Occipital lobe (tissue), 2 donors: ENCODE data around the gene CLEC18A. TPM values are rescaled to one million over a fixed set of nuclear protein-coding genes. Genes with fewer than 3 reads are reported as not detected.
"Not testable (repeated sequence)": the region's sequence is repeated elsewhere in the genome, so short reads cannot be mapped to it uniquely, and the experiment has no call there.

ENCODE experiments used
- DNase-seq: peaks from one replicate; lab custom pipeline; 2025; lab: John Stamatoyannopoulos, UW
- total RNA-seq: library from RNA; depleted of rRNA; stranded (reverse); fragments of >200 nt; gene quantifications from one replicate; pipeline ENCODE4 v1.2.3, GENCODE V29; 2014

CLEC18A gene
- not detected for total RNA-seq

GRCh38 chr16:69951017-69951671 is at the start of gene CLEC18A:
CLEC18A (plus strand) TSS chr16:69951334; CDS start chr16:69951367, 33 bp downstream.
- not testable (repeated sequence) for DNase-seq

DNA sequence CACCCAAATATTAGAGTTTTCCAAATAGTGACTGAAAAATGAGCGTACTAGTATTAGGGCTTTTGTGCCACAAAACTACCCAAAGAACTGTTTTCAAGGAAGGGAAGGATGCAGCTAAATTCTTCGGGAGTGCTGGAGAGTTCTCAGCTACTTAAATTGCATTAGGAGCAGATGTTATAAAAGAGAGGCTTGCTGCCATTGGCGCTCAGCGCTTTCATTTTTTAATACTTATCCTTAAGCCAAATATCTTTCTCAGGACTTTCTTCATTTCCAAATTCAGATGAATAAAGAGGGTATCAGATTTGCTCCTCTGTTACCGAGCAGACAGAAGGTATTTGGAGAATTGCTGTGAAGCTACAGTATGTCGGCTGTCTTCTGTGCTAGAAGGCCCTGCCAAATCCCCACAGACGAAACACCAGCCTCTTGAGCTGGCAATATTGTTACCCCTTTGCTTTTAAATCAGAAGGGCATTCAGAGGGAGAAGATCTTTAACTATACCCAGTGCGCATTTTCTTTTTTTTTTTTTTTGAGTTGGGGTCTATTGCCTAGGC is 47.2 kb upstream of the CLEC18A start:
- DNase-seq = no peak

GRCh38 chr16:69904495-69905170 is 46.5 kb upstream of the CLEC18A start:
- no peak for DNase-seq

GRCh38 chr16:69905171-69905555 is 46.0 kb upstream of the CLEC18A start:
- DNase-seq = no peak

DNA sequence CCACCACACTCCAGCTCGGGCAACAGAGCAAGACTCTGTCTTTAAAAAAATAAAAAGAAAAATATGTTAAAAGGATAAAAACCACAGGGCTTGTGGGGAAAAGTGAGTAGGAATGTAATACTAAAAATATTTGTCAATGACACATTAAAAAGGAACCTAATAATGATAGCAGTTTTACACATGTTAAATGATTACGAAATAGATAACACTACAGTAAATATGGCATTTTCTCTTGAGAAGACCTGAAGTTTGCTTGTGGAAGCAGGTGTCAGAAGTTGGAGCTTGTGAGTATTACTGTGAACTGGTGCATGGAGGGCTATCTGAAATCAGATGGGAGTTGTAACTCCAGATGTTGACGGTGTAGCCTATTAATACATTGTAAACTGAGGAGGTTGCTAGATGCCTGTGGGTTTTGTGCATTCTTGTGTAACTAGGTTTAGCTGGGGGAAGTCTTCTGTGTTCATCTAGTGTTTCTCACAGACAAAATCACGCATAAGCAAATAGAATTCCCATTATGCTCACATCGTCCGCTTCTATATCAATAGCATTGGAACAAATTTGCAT is 44.2 kb upstream of the CLEC18A start:
- DNase-seq = no peak

DNA sequence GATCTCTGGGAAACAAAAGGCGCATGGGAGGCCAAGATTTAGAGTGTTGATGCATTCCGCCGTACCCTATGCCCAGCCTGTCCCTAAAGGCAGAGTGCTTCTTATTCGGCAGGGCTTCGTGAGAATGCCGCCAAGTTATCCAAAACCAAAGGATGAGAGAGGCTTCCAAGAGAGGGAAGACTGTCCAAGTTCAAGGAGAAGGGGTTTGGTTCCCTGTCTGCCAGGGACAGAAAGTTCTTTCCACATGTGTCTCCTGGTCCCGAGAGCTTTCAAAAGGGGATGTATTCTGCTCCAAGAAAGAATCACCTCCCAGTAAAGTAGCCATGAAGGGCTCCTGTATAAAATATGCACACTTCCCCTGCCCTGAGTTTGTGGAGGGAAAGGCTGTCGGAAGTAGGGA is 42.1 kb upstream of the CLEC18A start:
- no peak for DNase-seq

GRCh38 chr16:69909760-69910159 is 41.4 kb upstream of the CLEC18A start:
- DNase-seq = no peak

DNA sequence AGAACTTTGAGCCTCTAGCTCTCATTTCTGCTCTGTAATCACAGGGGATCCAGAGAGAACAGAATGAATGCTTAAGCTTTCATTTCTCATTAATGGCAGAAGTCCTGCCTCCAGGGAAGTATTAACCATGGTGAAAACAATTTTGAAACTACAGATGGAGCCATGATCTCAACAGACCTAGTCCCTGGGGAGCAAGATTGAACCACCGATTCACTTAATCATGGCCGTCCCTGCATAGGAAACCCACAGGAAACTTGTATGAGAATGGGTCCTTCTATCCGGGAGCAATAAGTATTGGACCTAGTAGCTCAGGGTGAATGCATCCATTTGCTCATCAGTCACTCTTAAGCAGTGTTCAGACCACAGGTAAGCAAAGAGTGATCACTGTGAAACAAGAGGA is 40.2 kb upstream of the CLEC18A start:
- no peak for DNase-seq

- DNase-seq = no peak
Observed at GRCh38 chr16:69916462-69916861, 34.7 kb upstream of the CLEC18A start.

- no peak for DNase-seq
Observed at GRCh38 chr16:69917311-69917710, 33.8 kb upstream of the CLEC18A start.

DNA sequence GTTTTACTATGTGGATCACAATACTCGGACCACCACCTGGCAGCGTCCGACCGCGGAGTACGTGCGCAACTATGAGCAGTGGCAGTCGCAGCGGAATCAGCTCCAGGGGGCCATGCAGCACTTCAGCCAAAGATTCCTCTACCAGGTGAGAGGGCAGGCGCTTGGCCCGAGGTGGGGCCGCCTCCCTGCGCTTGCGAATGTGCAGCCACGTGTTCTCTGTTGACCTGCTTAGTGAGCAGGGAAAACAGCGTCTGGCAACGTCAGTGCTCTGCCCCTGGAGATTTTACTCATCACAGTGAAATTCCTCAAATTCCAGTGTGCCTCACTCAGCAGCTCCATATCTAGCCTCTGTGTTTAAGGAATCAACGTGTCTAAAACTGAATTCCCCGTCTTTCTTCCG is 33.4 kb upstream of the CLEC18A start:
- DNase-seq = no peak

DNA sequence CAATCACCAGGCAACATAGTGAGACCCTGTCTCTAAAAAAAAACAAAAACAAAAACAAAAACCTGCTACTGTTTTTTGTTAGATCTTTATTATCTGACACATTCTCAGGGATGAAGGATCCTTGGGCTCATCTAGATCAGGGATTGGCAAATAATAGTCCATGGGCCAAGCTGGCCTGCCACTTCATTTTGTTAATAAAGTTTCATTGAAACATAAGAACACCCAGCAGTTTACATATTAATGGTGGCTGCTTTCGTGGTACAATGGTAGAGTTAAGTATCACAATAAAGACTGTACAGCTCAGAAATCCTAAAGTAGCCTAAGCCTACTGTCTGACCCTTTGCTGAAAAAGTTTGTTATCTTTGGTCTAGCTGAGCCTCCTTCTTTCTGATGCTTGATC is 32.9 kb upstream of the CLEC18A start:
- DNase-seq = no peak

DNA sequence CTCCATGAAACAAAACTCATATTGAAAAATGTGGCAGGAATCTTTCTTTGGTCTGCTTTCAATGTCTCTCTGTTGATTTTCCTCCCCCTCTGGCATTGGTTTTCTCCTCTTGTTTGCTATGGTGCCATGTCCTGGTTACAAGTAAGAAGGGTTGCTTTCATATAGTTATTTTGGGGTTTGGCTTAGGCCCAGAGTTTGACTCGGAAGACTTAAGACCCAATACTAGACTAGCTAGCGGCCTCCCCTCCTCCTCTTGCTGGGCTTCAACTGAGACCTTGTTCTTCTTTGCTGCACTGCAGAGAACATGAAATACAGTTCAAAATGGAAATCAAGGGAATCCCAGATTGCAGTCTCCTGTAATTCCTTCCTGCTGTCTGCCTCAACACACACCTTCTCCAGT is 30.0 kb upstream of the CLEC18A start:
- no peak for DNase-seq

DNA sequence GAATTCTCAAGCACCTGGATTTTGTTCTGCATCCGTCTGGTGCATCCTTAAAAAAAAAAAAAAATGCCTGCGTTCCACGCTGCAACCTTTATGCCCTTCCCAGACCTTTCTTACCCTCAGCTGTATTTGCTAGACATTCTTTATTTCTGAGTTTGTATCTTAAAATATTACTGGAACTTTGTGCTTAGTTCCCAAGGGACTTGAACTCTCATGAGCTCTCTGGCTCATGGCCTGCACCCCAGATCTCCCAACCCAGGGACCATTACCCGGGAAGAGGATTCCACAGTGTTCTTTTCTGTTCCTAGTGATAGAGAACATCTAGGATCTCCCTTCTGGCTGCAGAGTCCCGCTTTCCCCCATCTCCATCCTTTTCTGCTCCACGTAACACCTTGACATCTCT is 28.9 kb upstream of the CLEC18A start:
- no peak for DNase-seq

- DNase-seq = no peak
Observed at GRCh38 chr16:69924041-69924775, 26.9 kb upstream of the CLEC18A start.

DNA sequence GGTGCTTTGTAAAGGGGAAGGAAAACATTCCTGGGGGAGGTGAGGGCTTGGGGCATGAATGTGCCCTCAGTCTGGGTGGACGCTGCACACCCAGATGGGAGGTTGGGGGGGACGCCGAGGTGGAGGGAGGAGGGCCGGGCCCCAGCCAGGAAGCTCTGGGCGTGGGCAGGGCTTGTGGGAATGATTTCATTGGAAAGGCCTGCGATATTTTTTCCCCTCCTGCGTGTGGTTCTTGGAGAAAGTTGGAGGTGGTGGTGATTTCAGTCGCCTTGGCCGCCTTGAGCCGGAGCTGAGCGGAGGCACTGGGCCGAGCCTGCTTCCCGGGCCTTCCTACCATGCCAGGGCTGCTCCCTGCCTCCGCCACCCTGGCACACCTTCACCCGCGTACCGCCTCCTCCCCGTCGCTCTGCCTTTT is 26.4 kb upstream of the CLEC18A start:
- peak; percentile 59 for DNase-seq

DNA sequence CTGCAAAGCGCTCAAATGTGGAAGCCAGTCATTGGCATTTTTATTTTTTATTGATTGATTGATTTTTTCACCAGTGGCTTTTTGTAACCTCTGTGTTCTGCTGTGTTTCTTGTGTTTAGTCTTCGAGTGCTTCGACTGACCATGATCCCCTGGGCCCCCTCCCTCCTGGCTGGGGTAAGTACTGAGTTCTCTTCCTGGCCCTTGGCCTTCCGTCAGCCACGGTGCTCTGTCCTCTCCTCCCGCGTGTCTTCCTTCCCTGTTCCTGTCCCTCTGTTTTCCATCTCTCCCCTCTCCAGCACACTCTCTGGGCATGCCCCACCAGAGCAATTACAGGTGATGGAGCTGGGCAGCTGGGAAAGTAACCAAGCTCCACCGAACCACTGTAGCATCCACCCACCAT is 25.8 kb upstream of the CLEC18A start:
- DNase-seq = no peak

DNA sequence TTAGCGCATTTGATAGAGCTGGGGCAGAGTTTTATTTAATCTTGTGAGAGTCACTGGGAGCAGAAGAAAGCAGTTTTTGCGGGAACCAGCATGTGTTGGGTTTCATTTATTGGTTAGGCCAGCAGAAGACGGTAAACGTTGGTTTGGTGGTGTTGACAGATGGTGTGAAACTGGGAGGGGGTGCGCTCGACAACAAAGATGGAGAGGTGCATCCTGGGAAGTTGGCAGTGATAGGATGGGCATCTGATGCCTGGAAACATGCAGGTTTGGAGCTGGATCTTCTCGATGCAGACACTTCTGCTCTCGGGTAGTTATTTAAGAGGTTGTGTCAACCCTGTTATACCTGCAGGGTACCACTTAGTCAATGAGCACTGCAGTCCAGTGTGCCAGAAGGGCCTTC is 24.9 kb upstream of the CLEC18A start:
- DNase-seq = peak; percentile 21

DNA sequence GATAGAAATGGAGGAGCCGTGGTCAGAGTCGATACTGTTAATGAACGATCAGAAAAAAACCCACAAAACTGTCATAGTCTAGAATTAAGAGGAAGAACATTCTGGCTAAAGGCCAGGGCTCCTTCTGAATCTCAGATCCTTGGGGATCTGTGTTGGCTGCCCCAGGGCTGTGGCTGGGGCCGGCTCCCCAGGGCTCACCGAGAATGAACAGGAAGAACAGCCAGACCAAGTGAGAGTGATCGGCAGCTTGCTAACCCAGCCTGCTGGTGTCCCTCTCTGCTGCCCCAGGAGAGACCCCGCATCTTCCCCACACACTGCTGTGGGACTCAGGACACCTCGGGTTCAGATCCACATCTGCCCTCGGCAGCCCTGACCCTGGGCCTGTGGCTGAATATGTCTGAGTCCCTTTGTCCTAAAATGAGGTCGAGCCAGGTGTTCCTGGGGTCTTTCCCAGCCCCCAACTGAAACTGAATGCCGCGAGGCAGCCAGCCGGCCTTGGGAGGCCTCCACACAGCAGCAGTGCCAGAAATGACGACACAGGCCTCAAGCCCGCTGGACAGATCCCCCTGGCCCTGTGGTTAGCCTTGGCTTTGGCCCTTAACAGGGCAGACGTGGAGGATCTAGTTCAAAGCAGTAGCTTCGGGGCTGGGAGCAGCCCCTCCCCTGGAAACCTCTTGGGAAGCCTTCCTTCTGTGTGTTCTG is 23.9 kb upstream of the CLEC18A start:
- no peak for DNase-seq

DNA sequence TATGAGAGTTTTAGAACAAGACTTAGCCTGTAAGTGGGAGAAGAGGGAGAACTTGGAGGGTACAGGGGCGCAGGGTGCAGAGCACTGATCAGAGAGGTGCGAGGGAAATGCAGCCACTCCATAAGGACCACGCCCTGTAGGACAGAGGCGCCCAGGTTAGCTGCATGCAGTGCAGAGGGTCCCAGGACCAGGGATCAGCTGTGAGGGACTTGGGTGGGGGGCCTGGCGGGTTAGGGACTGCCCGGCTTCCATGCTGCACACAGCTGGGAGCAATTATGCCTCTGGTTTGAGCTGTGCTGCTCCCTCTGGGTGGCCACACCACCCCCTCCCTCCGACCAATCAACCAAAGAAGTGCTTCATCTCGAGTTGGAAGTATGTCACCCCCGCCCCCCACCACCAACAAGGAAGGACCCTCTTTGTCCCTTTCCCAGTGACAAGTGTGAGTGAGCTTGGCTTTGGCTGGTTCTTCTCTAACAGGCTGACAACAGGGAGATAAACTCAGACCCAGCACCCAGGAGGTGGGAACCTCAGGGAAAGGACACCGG is 22.2 kb upstream of the CLEC18A start:
- no peak for DNase-seq

GRCh38 chr16:69929480-69929879 is 21.7 kb upstream of the CLEC18A start:
- DNase-seq = no peak
